GM21447 (cell line): ENCODE data around the gene KAT14.
"Not testable (repeated sequence)": the region's sequence is repeated elsewhere in the genome, so short reads cannot be mapped to it uniquely, and the experiment has no call there.

Experiments used
- ATAC-seq: cut with Tn5 transposase; IDR thresholded peaks from one replicate; pipeline ENCODE4 v1.9.1; 2021; ENCODE audit not compliant: unreplicated experiment

The KAT14 gene

DNA sequence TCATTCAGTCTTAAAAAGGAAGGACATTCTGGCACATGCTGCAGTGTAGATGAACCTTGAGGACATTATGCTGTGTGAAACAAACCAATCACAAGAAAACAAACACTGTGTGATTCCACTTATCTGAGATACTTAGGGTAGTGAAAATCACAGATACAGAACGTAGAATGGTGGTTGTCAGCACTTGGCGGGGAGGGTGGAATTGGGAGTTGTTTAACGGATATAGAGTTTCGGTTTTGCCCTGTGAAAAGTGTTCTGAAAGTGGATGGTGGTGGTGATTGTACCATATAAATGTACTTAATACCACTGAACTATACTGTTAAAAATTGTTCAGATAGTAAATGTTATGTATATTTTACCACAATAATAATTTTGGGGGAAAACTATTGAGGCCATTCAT is 18.4 kb downstream of the KAT14 start:
- no peak for ATAC-seq

DNA sequence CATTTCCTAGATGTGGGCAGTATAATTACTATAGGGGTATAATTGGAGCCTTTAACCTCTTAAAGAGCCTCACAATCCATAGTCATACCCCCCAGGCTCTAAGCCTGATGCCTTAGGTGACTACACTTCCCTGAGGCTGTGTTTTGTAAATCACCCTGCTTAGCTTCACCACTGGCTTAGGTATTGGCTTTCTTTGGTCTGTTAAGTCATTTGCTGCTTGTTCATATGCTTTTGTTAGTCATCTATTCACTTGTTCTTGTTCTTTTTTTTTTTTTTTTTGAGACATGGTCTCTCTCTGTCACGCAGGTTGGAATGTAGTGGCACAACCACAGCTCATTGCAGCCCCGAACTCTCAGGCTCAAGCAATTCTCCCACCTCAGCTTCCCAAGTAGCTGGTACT is 26.7 kb downstream of the KAT14 start:
- ATAC-seq = no peak

DNA sequence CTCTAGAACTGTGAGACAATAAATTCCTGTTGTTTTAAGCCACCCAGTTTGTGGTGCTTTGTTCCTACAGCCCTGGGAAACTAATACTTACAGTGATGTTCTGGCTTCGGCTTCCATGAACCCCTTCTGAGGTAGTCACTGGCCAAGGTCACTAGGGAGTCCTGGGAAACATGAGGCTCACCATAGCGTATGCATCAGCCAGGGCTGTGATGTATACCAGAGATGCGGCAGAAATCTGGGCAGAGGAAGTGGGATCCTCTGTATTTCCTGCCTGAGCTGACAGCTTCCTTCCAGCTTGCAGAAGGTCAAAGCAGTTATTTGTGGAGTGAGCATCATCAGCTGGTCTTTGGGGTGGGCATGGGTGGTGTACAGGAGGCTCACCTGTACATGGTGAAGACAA is 27.9 kb downstream of the KAT14 start:
- ATAC-seq = no peak

DNA sequence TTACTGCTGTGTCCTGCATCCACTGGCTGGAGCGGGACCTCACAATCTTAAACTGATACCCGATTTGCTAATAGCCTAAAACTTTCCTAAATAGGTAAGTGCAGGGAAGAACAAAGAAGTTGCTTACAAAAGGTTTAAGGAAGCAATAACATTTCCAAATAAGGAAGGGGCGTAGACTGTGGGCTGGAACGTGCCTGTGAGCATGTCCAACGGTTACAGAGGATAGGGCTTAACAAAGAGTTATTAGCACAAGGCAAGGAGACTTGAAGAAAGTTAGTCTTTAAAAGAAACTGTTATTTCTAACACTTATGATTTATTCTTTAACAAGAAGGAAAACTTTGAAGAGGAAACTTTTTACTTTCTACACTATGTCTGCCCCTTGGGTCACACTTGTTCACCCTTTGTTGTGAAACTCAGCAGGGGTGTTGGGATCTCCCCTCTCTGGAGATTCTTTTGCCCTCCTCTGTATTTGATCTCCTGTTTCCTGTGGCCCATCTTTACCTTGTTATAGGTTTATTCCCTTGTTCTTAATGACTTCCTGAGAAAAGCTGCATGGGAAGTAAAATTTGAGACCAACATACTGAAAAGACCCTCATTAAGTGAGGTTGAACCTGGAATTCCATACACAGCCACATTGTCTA is 28.7 kb downstream of the KAT14 start:
- ATAC-seq = no peak

DNA sequence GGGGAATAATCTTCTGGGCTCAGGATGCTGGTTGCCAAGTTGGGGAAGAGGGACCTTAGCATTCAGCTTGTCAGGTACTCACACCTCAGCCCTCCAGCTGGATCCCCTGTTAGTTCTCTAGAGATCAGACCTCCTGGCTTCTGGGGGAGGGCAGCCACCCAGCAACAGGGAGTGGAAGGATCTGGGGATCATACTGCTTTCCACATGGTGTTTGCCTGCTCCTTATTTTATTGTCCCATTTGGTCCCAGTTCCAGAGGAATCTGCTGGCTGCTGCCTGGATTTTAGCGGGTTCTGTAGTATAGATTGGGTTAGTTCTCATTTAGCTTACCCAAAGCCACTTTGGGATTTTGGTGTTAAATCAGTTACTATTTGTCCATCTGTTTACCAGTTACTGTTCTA is 29.3 kb downstream of the KAT14 start:
- no peak for ATAC-seq

DNA sequence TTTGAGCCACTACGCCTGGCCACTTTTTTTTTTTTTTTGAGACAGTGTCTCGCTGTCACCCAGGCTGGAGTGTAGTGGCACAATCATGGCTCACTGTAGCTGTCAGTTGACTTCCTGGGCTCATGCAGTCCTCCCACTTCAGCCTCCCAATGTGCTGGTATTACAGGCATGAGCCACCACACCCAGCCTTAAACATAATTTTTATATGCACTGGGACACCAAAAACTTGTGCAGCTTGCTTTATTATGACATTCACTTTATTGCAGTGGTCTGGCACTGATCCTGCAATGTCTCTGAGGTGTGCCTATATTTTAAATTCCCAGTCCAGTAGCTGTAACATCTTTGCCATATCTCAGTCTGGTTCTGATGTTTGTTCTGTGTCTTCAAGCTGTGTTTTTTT is 34.7 kb downstream of the KAT14 start:
- no peak for ATAC-seq

DNA sequence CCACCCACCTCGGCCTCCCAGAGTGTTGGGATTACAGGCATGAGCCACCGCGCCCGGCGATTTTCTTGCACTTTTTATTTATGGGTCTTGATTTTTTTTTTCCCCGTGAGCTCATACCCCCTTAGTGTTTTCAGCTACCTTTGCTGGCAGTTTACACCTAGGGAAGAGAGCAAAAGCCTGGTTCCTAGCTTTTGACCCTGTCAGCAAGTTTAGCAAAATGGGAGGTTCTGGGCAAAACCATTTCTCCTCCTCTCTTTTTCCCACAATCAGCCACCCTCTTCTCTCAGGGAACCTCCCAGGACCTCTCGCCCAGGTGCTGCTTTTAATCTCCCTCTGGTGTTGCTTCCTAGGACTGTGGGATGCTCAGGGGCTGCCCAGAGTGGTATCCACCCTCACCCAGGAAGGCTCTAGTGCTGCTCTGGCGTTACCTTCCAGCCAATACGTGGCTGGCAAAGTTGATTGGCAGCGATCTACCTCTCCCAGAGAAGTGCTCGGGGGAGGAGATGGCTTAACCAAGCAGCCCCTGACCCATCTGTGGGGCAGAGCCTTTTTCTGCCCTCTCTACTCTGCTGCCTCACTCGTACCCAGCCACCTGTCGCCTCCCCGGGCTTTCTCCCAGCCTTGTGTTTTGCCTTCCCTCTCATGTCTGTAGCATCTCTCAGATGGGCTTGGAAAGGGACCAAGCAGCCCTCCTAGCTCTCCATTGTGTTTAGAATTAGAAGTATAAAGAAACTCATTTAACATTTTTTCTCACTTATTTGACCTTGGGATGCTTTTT is 37.4 kb downstream of the KAT14 start:
- ATAC-seq = no peak

DNA sequence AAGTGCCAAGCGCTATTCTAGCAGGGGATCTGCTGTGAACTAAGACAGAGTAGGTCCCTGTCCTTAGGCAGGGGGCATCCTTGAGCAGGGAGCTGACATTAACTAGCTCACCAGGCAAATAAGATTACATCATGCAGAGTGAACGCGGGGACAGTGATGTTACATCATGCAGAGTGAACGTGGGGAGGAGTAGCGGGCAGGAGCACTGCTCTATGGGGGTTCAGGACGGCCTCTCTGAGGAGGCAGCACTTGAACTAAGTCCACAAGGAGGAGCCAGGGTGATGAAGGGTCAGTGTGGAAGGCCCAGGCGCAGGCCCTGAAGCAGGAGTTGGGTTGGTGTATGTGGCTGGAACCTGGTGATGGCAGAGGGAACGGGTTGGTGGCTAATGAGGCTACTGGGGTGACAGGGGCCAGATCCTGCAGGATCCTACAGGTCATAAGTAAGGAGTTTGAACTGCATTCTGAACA is 38.7 kb downstream of the KAT14 start:
- ATAC-seq = no peak

DNA sequence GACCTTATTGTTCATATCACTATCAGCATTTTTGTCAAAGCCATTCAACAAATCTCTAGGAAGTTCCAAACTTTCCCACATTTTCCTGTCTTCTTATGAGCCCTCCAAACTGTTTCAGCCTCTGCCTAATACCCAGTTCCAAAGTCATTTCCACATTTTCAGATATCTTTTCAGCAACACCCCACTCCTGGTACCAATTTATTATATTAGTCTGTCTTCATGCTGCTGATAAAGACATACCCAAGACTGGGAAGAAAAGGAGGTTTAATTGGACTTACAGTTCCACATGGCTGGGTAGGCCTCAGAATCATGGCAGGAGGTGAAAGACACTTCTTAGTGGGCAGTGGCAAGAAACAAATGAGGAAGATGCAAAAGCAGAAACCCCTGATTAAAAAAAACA is 42.7 kb downstream of the KAT14 start:
- ATAC-seq = not testable (repeated sequence)

DNA sequence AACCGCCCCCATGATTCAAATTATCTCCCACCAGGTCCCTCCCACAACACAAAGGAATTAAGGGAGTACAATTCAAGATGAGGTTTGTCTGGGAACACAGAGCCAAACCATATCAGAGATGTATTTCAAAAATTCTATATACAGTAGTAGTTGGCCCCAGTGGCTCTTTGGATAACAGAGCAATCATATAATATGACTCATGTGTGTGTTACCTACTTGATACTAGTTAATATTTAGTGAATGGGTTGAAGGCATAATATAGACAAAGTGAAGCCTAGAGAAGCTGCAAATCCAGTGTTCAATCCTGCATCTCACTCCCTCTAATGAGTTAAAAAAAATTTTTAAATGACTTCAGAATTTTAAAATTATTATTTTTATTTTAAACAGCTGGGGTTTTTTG is 43.2 kb downstream of the KAT14 start:
- no peak for ATAC-seq

DNA sequence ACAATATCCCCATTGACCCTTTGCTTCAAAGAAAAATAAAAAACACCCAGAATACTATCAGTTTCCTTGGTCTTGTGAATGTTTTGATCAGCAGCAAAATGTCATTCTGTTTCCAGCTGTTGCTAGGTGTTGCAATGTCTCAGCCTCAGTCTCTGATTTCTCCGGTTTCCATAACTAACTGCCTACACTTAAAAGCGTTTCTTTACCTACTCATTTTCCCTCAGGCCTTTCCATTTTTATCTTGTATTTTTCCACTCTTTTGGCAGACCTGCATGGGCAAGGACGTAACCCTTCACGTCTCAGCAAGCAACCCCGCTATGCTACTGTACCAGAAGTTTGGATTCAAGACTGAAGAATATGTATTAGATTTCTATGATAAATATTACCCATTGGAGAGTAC is 49.4 kb downstream of the KAT14 start:
- no peak for ATAC-seq

DNA sequence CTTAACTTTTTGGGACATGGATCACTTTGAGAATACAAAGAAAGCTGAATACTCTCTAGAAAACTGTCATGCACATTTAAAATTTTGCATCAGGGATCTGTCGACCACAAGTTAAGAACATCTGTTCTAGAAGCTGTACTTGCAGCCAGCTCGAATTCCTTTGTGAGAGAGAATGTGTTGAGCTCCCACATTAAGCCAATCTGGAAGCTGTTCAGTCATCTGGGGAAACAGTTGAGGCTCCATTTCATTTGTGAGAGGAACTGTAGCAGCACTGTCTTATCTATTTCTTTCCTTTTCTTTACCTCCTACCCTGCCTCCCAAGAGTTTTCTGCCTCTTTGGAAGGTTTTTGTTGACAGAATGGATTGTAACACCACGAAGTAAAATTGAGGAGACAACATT is 50.8 kb downstream of the KAT14 start:
- ATAC-seq = no peak

DNA sequence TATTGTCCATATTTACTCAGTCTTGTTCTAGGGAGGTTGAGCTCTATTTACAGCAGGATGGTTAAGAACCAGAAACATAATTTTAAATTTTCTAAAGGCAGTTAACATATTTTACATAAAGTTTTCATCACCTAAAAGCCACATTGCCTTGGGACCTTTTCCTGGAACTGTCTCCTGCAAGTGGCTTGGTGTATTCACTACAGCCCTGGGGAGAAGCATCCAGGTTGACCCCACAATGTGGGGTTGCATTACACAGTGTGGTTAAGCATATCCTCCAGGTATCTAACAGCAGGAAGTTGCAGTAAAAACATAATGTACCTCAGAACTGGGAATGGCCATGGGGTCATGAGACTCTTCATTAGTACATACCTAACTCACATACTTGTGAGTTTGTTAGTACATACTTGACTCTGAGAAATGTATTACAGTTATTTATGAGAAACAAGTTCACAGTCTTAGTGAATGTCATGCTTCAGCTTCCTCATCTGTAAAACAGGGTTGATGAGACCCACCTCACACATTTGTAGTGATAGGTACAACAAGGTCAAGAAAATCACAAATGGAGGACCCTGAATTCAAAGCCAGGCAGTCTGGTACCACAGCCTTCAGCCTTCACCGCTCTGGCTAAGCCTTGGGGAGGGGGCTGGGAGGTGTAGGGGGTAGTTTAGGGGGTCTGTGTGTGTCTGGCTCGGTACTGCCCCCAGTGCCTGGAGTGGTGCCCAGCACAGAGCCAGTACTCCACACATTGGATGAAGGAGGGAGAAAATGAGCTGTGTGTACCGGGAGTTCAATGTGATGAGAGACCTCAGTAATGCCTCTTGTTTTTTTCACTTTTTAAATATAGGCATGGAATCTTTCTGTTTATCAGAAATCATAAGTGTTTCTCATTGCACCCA is 52.9 kb downstream of the KAT14 start:
- no peak for ATAC-seq

DNA sequence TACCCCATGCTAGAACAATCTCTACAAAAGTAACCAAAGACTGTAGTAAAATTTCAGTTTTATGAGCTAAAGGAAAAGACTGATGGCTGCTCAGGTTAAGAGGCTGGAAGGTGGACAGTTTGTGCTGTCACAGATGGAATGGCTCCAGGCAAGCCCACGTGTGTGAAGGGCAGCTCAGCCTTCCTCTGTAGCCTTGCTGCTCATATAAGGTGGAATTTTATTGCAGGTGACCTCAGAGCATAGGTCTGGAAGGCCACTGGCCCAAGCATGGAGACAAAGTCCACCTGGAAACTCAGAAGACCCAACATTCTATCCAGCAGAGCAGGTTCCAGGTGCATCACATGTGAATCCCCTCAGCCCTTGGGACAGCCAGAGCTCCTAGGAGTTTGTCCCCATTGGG is 53.6 kb downstream of the KAT14 start:
- no peak for ATAC-seq

DNA sequence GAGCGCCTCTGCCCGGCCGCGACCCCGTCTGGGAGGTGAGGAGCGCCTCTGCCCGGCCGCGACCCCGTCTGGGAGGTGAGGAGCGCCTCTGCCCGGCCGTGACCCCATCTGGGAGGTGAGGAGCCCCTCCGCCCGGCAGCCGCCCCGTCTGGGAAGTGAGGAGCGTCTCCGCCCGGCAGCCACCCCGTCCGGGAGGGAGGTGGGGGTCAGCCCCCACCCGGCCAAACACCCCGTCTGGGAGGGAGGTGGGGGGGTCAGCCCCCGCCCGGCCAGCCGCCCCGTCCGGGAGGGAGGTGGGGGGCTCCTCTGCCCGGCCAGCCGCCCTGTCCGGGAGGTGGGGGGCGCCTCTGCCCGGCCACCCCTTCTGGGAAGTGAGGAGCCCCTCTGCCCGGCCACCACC is 56.8 kb downstream of the KAT14 start:
- not testable (repeated sequence) for ATAC-seq

DNA sequence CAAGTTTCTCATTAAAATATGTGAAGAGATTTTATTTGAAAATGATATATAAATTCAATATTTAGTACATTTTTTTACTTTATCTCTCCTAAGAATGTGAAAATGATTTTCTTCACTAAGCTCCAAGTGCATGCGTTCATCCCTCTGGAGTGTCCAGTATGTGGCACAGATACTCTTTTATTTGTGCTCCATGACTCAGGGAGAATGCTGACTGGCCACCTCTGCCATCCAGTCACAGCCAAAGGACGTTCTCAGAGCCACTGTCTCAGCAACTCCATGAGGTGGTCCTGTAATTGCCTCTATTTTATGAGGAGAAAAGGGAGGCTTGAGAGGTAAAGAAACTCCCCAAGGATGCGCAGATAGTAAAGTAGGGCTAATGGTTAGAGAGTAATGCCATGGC is 58.3 kb downstream of the KAT14 start:
- no peak for ATAC-seq

DNA sequence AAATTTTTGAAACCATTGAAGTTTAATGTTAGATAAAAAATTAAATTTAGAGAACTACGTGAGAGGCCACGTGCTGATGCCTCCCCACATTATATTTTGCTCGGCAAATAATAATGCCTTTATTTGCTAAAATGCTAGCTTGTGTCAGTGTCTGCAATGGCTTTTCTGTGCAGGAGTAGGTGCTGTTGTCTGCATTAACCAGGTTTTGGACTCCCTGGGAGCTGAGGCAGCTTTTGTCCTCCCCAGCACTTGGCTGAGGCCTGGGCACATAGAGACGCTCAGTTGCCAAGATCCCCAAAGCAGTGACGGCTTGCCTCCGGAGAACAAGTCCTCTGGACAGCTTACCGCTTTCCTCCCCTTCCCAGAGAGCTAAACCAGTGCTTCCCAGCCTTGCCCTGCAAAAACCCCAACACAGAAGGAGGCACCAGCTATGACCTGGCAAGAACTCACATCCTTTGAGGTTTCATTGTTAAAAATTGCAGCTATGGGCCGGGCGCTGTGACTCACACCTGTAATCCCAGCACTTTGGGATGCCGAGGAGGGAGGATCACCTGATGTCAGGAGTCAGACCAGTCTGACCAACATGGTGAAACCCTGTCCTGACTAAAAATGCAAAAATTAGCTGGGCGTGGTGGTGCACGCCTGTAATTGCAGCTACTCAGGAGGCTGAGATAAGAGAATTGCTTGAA is 59.9 kb downstream of the KAT14 start:
- ATAC-seq = no peak

DNA sequence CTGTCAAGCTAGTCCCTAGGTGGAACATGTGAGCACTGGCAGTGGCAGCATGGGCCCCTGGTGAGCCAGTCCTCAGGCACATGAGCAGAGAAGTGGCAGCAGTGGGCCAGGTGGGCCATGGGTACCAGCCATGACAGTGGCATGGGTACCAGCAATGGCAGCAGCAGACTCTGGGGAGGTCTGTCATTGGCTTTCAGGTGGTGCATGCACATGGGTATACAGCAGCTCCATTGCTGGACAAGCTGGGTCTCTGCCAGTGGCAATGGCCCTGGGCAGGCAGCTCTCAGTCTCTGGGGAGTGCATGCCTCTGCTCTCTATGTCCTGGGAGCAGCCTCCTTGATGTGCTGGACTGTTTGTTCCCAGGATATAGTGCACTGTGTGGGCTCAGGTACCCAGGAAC is 65.3 kb downstream of the KAT14 start:
- no peak for ATAC-seq

DNA sequence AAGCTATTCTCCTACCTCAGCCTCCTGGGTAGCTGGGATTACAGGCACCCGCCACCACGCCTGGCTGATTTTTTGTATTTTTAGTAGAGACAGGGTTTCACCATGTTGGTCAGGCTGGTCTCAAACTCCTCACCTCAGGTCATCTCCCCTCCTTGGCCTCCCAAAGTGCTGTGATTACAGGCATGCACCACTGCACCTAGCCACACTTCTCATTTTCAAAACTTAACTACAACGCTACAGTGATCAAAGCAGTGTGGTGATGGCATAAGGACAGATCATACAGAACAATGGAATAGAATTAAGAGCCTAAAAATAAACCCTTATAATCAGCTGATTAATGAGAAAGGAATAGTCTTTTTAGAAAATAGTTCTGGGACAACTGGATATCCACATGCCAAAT is 66.0 kb downstream of the KAT14 start:
- ATAC-seq = not testable (repeated sequence)

DNA sequence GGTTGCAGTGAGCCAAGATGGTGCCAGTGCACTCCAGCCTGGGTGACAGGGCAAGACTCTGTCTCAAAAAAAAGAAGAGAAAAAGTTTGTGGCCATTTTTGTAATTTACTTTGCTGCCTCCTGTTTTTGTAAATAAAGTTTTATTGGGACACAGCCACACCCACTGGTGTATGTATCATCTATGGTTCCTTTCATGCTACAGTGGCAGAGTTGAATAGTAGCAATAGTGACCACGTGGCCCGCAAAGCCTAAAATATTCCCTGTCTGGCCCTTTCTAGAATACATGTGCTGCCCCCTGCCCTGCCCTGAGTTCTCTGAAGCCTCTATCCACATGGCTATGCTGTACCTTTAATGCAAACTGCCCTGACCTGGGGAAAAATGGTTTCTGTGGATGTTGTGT is 75.3 kb downstream of the KAT14 start:
- no peak for ATAC-seq

DNA sequence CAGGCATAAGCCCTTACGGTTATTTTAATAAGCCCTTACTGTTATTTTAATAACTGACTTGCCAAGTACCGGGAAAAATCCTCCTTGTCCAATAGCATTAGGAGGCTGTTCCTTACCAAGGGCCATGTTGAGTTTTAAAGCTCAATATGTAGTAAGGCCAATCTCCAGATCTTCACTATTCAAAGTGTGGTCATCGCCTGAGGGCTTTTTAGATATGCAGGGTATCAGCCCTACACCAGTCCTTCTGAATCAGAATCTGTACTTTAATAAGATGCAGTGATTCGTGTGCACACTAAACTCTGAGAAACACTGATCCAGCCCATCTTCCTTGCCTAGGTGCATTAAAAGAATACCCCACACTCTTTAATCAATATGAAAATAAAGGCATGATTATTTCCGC is 77.9 kb downstream of the KAT14 start:
- ATAC-seq = no peak
